Smooth muscle cell (in vitro differentiated cells): ENCODE results near the gene SPIN1. TPM values are rescaled to one million over a fixed set of nuclear protein-coding genes. Genes with fewer than 3 reads are reported as not detected.

Experiments
- DNase-seq: peaks from one replicate; lab custom pipeline; 2025; ENCODE audit not compliant: unreplicated experiment; lab: John Stamatoyannopoulos, UW
- H2AFZ ChIP-seq: fragments of 200-600 bp; sonication (generic); 2 replicates; pipeline ENCODE4 v1.6.0; 2016; ENCODE audit warnings: antibody characterized with exemption, low read depth, mild to moderate bottlenecking
- H3F3A ChIP-seq: fragments of 200-600 bp; sonication (generic); 2 replicates; pipeline ENCODE4 v1.6.0; 2017; ENCODE audit warnings: antibody characterized with exemption, low read depth
- H3K27ac ChIP-seq: fragments of 200-600 bp; sonication (generic); 2 replicates; pipeline ENCODE4 v1.5.1; 2016; ENCODE audit warnings: low read depth, mild to moderate bottlenecking
- H3K27me3 ChIP-seq: fragments of 200-600 bp; sonication (generic); 2 replicates; pipeline ENCODE4 v1.6.1; 2016; ENCODE audit warnings: low read depth, mild to moderate bottlenecking
- H3K36me3 ChIP-seq: fragments of 200-600 bp; sonication (generic); 2 replicates; pipeline ENCODE4 v1.5.1; 2016; ENCODE audit warnings: low read depth
- H3K4me1 ChIP-seq: fragments of 200-600 bp; sonication (generic); 2 replicates; pipeline ENCODE4 v1.5.1; 2016; ENCODE audit warnings: low read depth
- H3K4me2 ChIP-seq: fragments of 200-600 bp; sonication (generic); 2 replicates; pipeline ENCODE4 v1.6.0; 2016; ENCODE audit warnings: mild to moderate bottlenecking
- H3K4me3 ChIP-seq: fragments of 200-600 bp; sonication (generic); 2 replicates; pipeline ENCODE4 v1.5.1; 2016; ENCODE audit warnings: mild to moderate bottlenecking
- H3K79me2 ChIP-seq: fragments of 200-600 bp; sonication (generic); 2 replicates; pipeline ENCODE4 v1.6.0; 2016; ENCODE audit warnings: low read depth, mild to moderate bottlenecking
- H3K9ac ChIP-seq: fragments of 200-600 bp; sonication (generic); 2 replicates; pipeline ENCODE4 v1.6.0; 2016; ENCODE audit warnings: low read depth
- H3K9me3 ChIP-seq: fragments of 200-600 bp; sonication (generic); replicated peaks from 2 replicates; pipeline ENCODE4 v1.5.1; 2016; ENCODE audit warnings: low read depth
- H4K20me1 ChIP-seq: fragments of 200-600 bp; sonication (generic); 2 replicates; pipeline ENCODE4 v1.6.0; 2016; ENCODE audit warnings: low read depth
- CTCF ChIP-seq: fragments of 200-600 bp; sonication (generic); IDR thresholded peaks from 2 replicates; pipeline ENCODE4 v1.5.1; 2017; ENCODE audit warnings: borderline replicate concordance, mild to moderate bottlenecking, antibody characterized with exemption; ENCODE audit not compliant: insufficient read depth, poor library complexity, severe bottlenecking
- WGBS: methylation state at CpG from one replicate; pipeline ENCODE4 v1.1.7; 2016; ENCODE audit warnings: low lambda C conversion rate; 5-methylcytosine and 5-hydroxymethylcytosine counted together
- polyA plus RNA-seq: library from polyadenylated mRNA; unstranded; fragments of >200 nt; fragmentation: Nextera tagmentation; extraction: Ambion mirVana; gene quantifications from 2 replicates; pipeline ENCODE4 v1.2.1, GENCODE V29; 2016
- total RNA-seq: library from RNA; depleted of rRNA; stranded (reverse); fragments of >200 nt; gene quantifications from 2 replicates; pipeline ENCODE4 v1.2.3, GENCODE V29; 2014

Gene SPIN1
- total and polyA plus RNA-seq, 2 experiments from 2014 or later = 56.4 to 122 TPM

GRCh38 chr9:88498880-88499279 lies 110.6 kb downstream of the SPIN1 start:
- Histone ChIP-seq H3K4me3 (no peak overlapping the region), H2AFZ (no peak overlapping the region), H4K20me1 (no peaks in the 10 kb centered on the region), H3F3A (no peaks in the 10 kb centered on the region), H3K4me2 (no peak overlapping the region), H3K9me3 (no peaks in the 10 kb centered on the region), H3K4me1 (no peaks in the 10 kb centered on the region), H3K79me2 (no peaks in the 10 kb centered on the region), H3K9ac (no peak overlapping the region), H3K36me3 (no peaks in the 10 kb centered on the region), H3K27me3 (no peaks in the 10 kb centered on the region), H3K27ac (no peak overlapping the region)
- DNase-seq = no peak
- no peak for TF ChIP-seq CTCF
- WGBS = 94% methylated on average over 6 of the region's 6 CpGs

GRCh38 chr9:88501086-88501485 lies 112.8 kb downstream of the SPIN1 start:
- Histone ChIP-seq H3K36me3 (no peaks in the 10 kb centered on the region), H3K9ac (no peak overlapping the region), H3K27ac (no peak overlapping the region), H3K4me1 (no peaks in the 10 kb centered on the region), H3K79me2 (no peaks in the 10 kb centered on the region), H3K27me3 (no peaks in the 10 kb centered on the region), H4K20me1 (no peaks in the 10 kb centered on the region), H2AFZ (no peak overlapping the region), H3K4me2 (no peak overlapping the region), H3F3A (no peaks in the 10 kb centered on the region), H3K9me3 (no peaks in the 10 kb centered on the region), H3K4me3 (no peak overlapping the region)
- no peak for TF ChIP-seq CTCF
- no peak for DNase-seq
- 91% methylated on average over 5 of the region's 5 CpGs for whole genome bisulfite sequencing

- Histone ChIP-seq H3K9me3 (no peaks in the 10 kb centered on the region), H4K20me1 (no peaks in the 10 kb centered on the region), H3K79me2 (no peaks in the 10 kb centered on the region), H3K9ac (no peak overlapping the region), H3K4me3 (no peak overlapping the region), H3K36me3 (no peaks in the 10 kb centered on the region), H3K4me2 (no peak overlapping the region), H3K27me3 (no peaks in the 10 kb centered on the region), H3K4me1 (no peaks in the 10 kb centered on the region), H3K27ac (no peak overlapping the region), H3F3A (no peaks in the 10 kb centered on the region), H2AFZ (no peak overlapping the region)
- no peak for TF ChIP-seq CTCF
- DNase-seq = no peak
- 56% methylated on average over 12 of the region's 12 CpGs for WGBS
These were observed 114.3 kb downstream of the SPIN1 start for GRCh38 chr9:88502552-88503034.

GRCh38 chr9:88503081-88503844 lies 115.0 kb downstream of the SPIN1 start:
- Histone ChIP-seq H3K9me3 (no peaks in the 10 kb centered on the region), H3K36me3 (no peaks in the 10 kb centered on the region), H3F3A (no peaks in the 10 kb centered on the region), H3K9ac (no peak overlapping the region), H3K79me2 (no peaks in the 10 kb centered on the region), H3K4me3 (no peak overlapping the region), H3K4me1 (no peaks in the 10 kb centered on the region), H3K27me3 (no peaks in the 10 kb centered on the region), H4K20me1 (no peaks in the 10 kb centered on the region), H3K27ac (no peak overlapping the region), H3K4me2 (no peak overlapping the region), H2AFZ (no peak overlapping the region)
- 84% methylated on average over 18 of the region's 18 CpGs for whole genome bisulfite sequencing
- no peak for TF ChIP-seq CTCF
- DNase-seq = no peak
